ENCODE data around the gene CNGA3. TPM values are rescaled to one million over a fixed set of nuclear protein-coding genes. Genes with fewer than 3 reads are reported as not detected.

CNGA3 gene
- total and polyA plus RNA-seq, 2 donors (not counting 3 experiments of a cell fraction or from before 2014, with no cell fraction given): not detected

DNA sequence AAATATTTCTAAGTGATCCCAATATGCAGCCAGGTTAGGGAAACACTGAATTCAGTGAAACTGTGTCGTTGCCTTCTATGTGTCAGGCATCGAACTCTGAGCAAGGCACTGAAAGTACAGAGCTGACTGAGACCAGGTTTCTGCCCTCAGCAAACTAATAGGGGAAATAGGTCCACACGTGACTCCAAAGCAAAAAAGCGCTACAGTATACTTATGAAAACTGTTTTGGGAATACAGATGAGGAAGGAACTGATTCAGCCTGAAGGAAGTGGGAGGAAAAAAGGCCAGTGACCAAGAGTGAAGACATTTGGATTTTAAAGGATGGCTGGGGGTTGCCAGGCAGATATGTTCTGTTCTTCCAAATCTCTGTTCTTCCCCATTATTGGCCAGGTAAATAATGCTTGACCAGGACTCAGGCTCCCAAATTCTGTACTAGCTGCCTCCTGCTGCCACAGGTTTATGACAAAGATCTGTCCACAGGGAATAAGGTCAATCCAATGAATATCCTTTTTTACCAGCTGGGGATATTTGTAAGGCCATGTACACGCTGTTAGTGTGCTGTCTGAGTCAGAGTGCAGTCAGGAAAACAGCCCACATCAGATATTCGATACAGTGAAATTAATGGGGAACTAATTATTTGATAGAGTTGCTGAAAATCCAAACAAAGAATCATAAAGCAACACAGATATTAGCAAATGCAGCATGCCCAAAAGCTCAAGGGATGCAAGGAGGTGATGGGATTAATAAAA lies 73.9 kb downstream of the CNGA3 start:
- TF ChIP-seq GATA2 (IDR thresholded peaks at IDR 0.05; ENCODE audit: insufficient read depth, insufficient read length, low read depth, low read length) (peak; percentile 46), MYC (IDR thresholded peaks at IDR 0.05; ENCODE audit: low read depth, low read length) (no peak), FOS (IDR thresholded peaks at IDR 0.05; ENCODE audit: borderline replicate concordance, insufficient read depth, low read length) (peak; percentile 56), POLR2AphosphoS5 (IDR thresholded peaks at IDR 0.05; ENCODE audit: insufficient read depth, low read depth, low read length) (peak; percentile 71), EZH2 (IDR thresholded peaks at IDR 0.05; ENCODE audit: borderline replicate concordance, low read depth, low read length, severe bottlenecking) (no peak), POLR2A (IDR thresholded peaks at IDR 0.05; ENCODE audit: low read depth, low read length) (peak; percentile 57), JUN (IDR thresholded peaks at IDR 0.05; ENCODE audit: borderline replicate concordance, insufficient read depth, insufficient read length, low read depth) (peak; percentile 78)
- TF ChIP-seq, protein P1, sequence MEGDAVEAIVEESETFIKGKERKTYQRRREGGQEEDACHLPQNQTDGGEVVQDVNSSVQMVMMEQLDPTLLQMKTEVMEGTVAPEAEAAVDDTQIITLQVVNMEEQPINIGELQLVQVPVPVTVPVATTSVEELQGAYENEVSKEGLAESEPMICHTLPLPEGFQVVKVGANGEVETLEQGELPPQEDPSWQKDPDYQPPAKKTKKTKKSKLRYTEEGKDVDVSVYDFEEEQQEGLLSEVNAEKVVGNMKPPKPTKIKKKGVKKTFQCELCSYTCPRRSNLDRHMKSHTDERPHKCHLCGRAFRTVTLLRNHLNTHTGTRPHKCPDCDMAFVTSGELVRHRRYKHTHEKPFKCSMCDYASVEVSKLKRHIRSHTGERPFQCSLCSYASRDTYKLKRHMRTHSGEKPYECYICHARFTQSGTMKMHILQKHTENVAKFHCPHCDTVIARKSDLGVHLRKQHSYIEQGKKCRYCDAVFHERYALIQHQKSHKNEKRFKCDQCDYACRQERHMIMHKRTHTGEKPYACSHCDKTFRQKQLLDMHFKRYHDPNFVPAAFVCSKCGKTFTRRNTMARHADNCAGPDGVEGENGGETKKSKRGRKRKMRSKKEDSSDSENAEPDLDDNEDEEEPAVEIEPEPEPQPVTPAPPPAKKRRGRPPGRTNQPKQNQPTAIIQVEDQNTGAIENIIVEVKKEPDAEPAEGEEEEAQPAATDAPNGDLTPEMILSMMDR (IDR thresholded peaks at IDR 0.05; ENCODE audit: extremely low read depth in 1 of 2, insufficient read depth in 1 of 2, low read depth in 1 of 2, low read length in 2 of 2): no peak
- TF ChIP-seq, protein P2, sequence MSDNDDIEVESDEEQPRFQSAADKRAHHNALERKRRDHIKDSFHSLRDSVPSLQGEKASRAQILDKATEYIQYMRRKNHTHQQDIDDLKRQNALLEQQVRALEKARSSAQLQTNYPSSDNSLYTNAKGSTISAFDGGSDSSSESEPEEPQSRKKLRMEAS (IDR thresholded peaks at IDR 0.05; ENCODE audit: insufficient read depth, insufficient read length): peak; percentile 81
- H3K9ac ChIP-seq (replicated peaks; ENCODE audit: extremely low read depth, insufficient read depth, low read length): peak overlapping the region; percentile 15
- CTCF ChIA-PET: interaction anchor here (0.9 to 1.6 kb wide), 7 partner anchors 14 to 720 kb away, joined by 3 to 4 read pairs (median 3); no protein-coding TSS in a partner anchor
- dilution Hi-C loops (cut with MboI; ENCODE audit: extremely low pct_ligation_motif_present, low sequenced_read_pairs): no loop called here
- DNase-seq (ENCODE audit: low read depth, low spot score) (peak; percentile 86), FAIRE-seq (peak; percentile 92)
- H3K4me2 ChIP-seq (ENCODE audit: insufficient read depth, low read length): peak overlapping the region; percentile 67
- H3K27ac ChIP-seq (ENCODE audit: insufficient read depth, low read depth, low read length): peak overlapping the region; percentile 56
- H3K79me2 ChIP-seq (ENCODE audit: control insufficient read depth, insufficient read depth, low read length): no peaks in the 10 kb centered on the region
- no peaks in the 10 kb centered on the region for H3K9me3 ChIP-seq (replicated peaks; ENCODE audit: control insufficient read depth, insufficient read depth, low read length)
- POLR2A ChIA-PET: interaction anchor here (0.6 kb wide), 1 partner anchor 24 kb away, joined by 3 read pairs; the partner anchor contains the start of gene INPP4A
- peaks cover 23% of the 10 kb centered on the region for H3K4me1 ChIP-seq (ENCODE audit: control insufficient read depth, extremely low read depth, insufficient read depth, low read length)
- H4K20me1 ChIP-seq (replicated peaks; ENCODE audit: control insufficient read depth, extremely low read depth, insufficient read depth, low read length): no peaks in the 10 kb centered on the region
- intact Hi-C loops (cut with micrococcal nuclease): loop anchor here (2.0 kb wide), 1 partner anchor 25 kb away; the partner anchor contains the start of gene INPP4A
- H3K27me3 ChIP-seq (ENCODE audit: control insufficient read depth in 2 of 2, insufficient read depth in 2 of 2, low read length in 2 of 2): no peaks in the 10 kb centered on the region
- peak overlapping the region; percentile 22 for H2AFZ ChIP-seq (ENCODE audit: low read depth, low read length)
- peak overlapping the region in 1 of 3 experiments; percentile 18 for H3K4me3 ChIP-seq (replicated peaks in 1 of 3; ENCODE audit: insufficient read depth in 1 of 3, low read depth in 1 of 3, low read length in 3 of 3)
- H3K9me1 ChIP-seq (replicated peaks; ENCODE audit: control insufficient read depth, extremely low read depth, insufficient read depth, low read length): no peaks in the 10 kb centered on the region
- TSS peak; percentile 99 for BruUV-seq (replicated peaks)
- no peaks in the 10 kb centered on the region for H3K36me3 ChIP-seq (ENCODE audit: control insufficient read depth in 2 of 2, extremely low read depth in 1 of 2, insufficient read depth in 2 of 2, low read length in 2 of 2)
